HepG2 (cell line): ENCODE results near the gene COL18A1. TPM values are rescaled to one million over a fixed set of nuclear protein-coding genes. Genes with fewer than 3 reads are reported as not detected.

Experiments used
- CSRNP2 ChIP-seq: sonication (generic); formaldehyde crosslinking; conservative IDR thresholded peaks from 2 replicates; pipeline ENCODE4 v1.8.0; 2022; ENCODE audit warnings: low read depth, missing genetic modification reagents
- KLF13 ChIP-seq: sonication (generic); formaldehyde crosslinking; IDR thresholded peaks from 2 replicates; pipeline ENCODE4 v1.4.0; 2020; ENCODE audit warnings: mild to moderate bottlenecking, missing genetic modification reagents
- MTA3 ChIP-seq: sonication (generic); formaldehyde crosslinking; IDR thresholded peaks from 2 replicates; pipeline ENCODE4 v1.4.0; 2020; ENCODE audit warnings: missing genetic modification reagents
- PTBP1 ChIP-seq: fragments of 200-400 bp; formaldehyde crosslinking; IDR thresholded peaks from 2 replicates; pipeline ENCODE4 v1.6.1; 2018; ENCODE audit warnings: low read length, low read depth; ENCODE audit not compliant: poor library complexity, severe bottlenecking
- TCF7 ChIP-seq: sonication (generic); IDR thresholded peaks from 2 replicates; pipeline ENCODE4 v1.6.1; 2016; ENCODE audit warnings: antibody characterized with exemption, low read depth
- UBTF ChIP-seq: sonication (generic); formaldehyde crosslinking; IDR thresholded peaks from 2 replicates; pipeline ENCODE4 v1.4.0; 2020; ENCODE audit warnings: mild to moderate bottlenecking, missing genetic modification reagents
- ZNF296 ChIP-seq: sonication (generic); formaldehyde crosslinking; conservative IDR thresholded peaks from 2 replicates; pipeline ENCODE4 v1.5.0; 2020; ENCODE audit warnings: mild to moderate bottlenecking, missing genetic modification reagents
- ZNF407 ChIP-seq: sonication (generic); formaldehyde crosslinking; IDR thresholded peaks from one replicate; pipeline ENCODE4 v1.5.1; 2020; ENCODE audit warnings: mild to moderate bottlenecking, missing genetic modification reagents; ENCODE audit errors: not compliant biosample characterization
- ZNF496 ChIP-seq: sonication (generic); formaldehyde crosslinking; IDR thresholded peaks from 2 replicates; pipeline ENCODE4 v1.8.1; 2023; ENCODE audit warnings: mild to moderate bottlenecking, moderate library complexity, missing genetic modification reagents; ENCODE audit not compliant: insufficient replicate concordance
- ZNF83 ChIP-seq: sonication (generic); formaldehyde crosslinking; IDR thresholded peaks from 2 replicates; pipeline ENCODE4 v1.4.0; 2020; ENCODE audit warnings: missing genetic modification reagents, mild to moderate bottlenecking, borderline replicate concordance
- polyA plus RNA-seq, 8 experiments: library from polyadenylated mRNA; depleted of rRNA in 3 of 8; stranded (reverse) in 7 of 8; unstranded in 1 of 8; fragments of >200 nt; fragmentation: Illumina TruSeq in 4 of 8; extraction: Trizol in 4 of 8; gene quantifications; 2 replicates each; pipeline versions ENCODE4 v1.2.1 to v1.2.3, GENCODE V29; 2011 to 2016; ENCODE audit warnings: low read depth in 4 of 8, missing spikeins in 1 of 8, mixed read lengths in 1 of 8; ENCODE audit not compliant: insufficient read depth in 1 of 8
- total RNA-seq, 5 experiments: library from RNA; depleted of rRNA; stranded (reverse); fragments of >200 nt; fragmentation: Illumina TruSeq; extraction: Trizol; gene quantifications; 2 replicates each; pipeline ENCODE4 v1.2.3, GENCODE V29; 2016; ENCODE audit warnings: low read depth in 1 of 5
- TF ChIP-seq, protein P1 (sequence below): sonication (generic); formaldehyde crosslinking; IDR thresholded peaks from 2 replicates; pipeline ENCODE4 v1.5.1; 2020; ENCODE audit warnings: mild to moderate bottlenecking, missing genetic modification reagents, moderate library complexity

Gene COL18A1
- total and polyA plus RNA-seq, 2 of the 13 experiments (the other 11 are each of a cell fraction or from before 2014, with no cell fraction given), result 79.0 to 102 TPM

DNA sequence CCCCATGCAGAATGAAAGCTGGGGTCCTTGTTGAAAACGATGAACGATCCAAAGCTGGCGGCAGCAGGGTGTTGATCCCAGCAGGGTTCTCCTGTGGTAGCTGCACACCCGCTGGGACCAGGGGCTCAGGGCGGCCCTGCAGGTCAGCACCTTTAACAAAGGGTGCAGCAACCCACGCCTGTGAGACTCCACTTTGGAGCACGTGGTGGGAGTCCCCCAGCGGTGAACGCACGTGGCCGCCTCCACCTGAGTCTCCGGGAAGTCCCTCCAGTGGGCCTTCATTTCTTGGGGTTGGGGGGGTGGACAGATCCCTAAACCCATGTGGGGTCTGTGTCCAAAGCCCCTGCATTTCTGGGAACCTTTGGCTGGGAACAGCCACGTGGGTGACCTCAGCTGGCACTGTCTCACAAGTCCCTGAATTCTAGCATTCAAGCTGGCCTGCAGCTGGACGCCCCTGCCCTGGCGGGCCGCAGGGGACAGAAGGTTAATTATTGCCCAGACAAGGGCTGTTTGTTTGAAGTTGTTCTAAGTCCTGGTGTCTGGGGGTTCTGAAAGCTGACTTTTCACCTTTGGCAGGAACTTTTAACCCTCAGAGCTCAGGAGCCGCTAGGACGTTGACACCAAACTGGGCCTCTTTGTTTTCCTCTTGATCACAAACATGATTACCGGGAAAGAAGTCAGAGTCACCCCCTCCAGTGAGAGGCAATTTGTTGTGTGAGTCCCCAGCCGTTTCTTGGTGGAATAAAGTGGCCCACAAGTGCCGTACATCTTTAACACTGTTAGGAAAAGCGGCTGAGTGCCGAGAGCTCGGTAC lies 64.5 kb downstream of the COL18A1 start (continued):
- TF ChIP-seq ZNF407 (CRISPR knock-in tag) (no peak), ZNF296 (peak; percentile 77; the same call in 1 of the 2 replicates), CSRNP2 (CRISPR knock-in tag) (no peak), UBTF (CRISPR knock-in tag) (peak; percentile 68), ZNF496 (CRISPR knock-in tag) (no peak), KLF13 (CRISPR knock-in tag) (no peak), ZNF83 (CRISPR knock-in tag) (peak; percentile 34; the same call in 1 of the 2 replicates), PTBP1 (peak; percentile 33), TCF7 (peak; percentile 92), MTA3 (CRISPR knock-in tag) (no peak)
- TF ChIP-seq, protein P1, sequence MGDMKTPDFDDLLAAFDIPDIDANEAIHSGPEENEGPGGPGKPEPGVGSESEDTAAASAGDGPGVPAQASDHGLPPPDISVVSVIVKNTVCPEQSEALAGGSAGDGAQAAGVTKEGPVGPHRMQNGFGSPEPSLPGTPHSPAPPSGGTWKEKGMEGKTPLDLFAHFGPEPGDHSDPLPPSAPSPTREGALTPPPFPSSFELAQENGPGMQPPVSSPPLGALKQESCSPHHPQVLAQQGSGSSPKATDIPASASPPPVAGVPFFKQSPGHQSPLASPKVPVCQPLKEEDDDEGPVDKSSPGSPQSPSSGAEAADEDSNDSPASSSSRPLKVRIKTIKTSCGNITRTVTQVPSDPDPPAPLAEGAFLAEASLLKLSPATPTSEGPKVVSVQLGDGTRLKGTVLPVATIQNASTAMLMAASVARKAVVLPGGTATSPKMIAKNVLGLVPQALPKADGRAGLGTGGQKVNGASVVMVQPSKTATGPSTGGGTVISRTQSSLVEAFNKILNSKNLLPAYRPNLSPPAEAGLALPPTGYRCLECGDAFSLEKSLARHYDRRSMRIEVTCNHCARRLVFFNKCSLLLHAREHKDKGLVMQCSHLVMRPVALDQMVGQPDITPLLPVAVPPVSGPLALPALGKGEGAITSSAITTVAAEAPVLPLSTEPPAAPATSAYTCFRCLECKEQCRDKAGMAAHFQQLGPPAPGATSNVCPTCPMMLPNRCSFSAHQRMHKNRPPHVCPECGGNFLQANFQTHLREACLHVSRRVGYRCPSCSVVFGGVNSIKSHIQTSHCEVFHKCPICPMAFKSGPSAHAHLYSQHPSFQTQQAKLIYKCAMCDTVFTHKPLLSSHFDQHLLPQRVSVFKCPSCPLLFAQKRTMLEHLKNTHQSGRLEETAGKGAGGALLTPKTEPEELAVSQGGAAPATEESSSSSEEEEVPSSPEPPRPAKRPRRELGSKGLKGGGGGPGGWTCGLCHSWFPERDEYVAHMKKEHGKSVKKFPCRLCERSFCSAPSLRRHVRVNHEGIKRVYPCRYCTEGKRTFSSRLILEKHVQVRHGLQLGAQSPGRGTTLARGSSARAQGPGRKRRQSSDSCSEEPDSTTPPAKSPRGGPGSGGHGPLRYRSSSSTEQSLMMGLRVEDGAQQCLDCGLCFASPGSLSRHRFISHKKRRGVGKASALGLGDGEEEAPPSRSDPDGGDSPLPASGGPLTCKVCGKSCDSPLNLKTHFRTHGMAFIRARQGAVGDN (CRISPR knock-in tag), result peak; percentile 100
